NCI-H2196 treated with DMSO at 0.1 percent for 48 hours (cell line): ENCODE results near the gene REEP2.

Experiments
- DNase-seq: peaks from one replicate; lab custom pipeline; 2025; ENCODE audit not compliant: unreplicated experiment; lab: John Stamatoyannopoulos, UW

Gene REEP2

GRCh38 chr5:138448481-138449398 lies 9.9 kb downstream of the REEP2 start:
- DNase-seq, result peak; percentile 86

GRCh38 chr5:138449501-138450239 lies 10.8 kb downstream of the REEP2 start:
- peak; percentile 76 for DNase-seq

- DNase-seq, result no peak
These were observed 12.1 kb downstream of the REEP2 start for GRCh38 chr5:138450971-138451370.

GRCh38 chr5:138452720-138453119 lies 13.9 kb downstream of the REEP2 start:
- no peak for DNase-seq

- DNase-seq, result no peak
These were observed 14.7 kb downstream of the REEP2 start for GRCh38 chr5:138453590-138453989.

- no peak for DNase-seq
These were observed 15.3 kb downstream of the REEP2 start for GRCh38 chr5:138454121-138454520.

- DNase-seq, result no peak
These were observed 16.5 kb downstream of the REEP2 start for GRCh38 chr5:138455232-138455930.

GRCh38 chr5:138457531-138458275 lies 18.8 kb downstream of the REEP2 start:
- no peak for DNase-seq

- no peak for DNase-seq
These were observed 19.5 kb downstream of the REEP2 start for GRCh38 chr5:138458384-138458783.

GRCh38 chr5:138458856-138459255 lies 20.0 kb downstream of the REEP2 start:
- no peak for DNase-seq

GRCh38 chr5:138459311-138459933 lies 20.6 kb downstream of the REEP2 start:
- no peak for DNase-seq

GRCh38 chr5:138460032-138460693 lies 21.3 kb downstream of the REEP2 start:
- DNase-seq, result no peak

- no peak for DNase-seq
These were observed 22.7 kb downstream of the REEP2 start for GRCh38 chr5:138461343-138462125.

- DNase-seq, result no peak
These were observed 24.7 kb downstream of the REEP2 start for GRCh38 chr5:138463419-138464007.

GRCh38 chr5:138464008-138464387 lies 25.1 kb downstream of the REEP2 start:
- peak; percentile 88 for DNase-seq

GRCh38 chr5:138464388-138465260 lies 25.8 kb downstream of the REEP2 start:
- DNase-seq, result peak; percentile 98

- DNase-seq, result peak; percentile 91
These were observed 26.6 kb downstream of the REEP2 start, which contains the start of gene EGR1 for GRCh38 chr5:138465261-138466124. Gene EGR1 (plus strand): TSS chr5:138465479. CDS start chr5:138465762, 283 bp downstream.
